Liver (tissue), 3 donors: ENCODE measurements around the gene C6orf120.

Experiments
- EGR1 ChIP-seq, 2 donors: IDR thresholded peaks; 2 replicates each; pipeline ENCODE4 v1.6.1; 2016 to 2018; ENCODE audit warnings: antibody characterized with exemption in 2 of 2, low read depth in 2 of 2
- GABPA ChIP-seq, 2 donors: IDR thresholded peaks in 1 of 2; conservative IDR thresholded peaks in 1 of 2; 2 replicates each; pipeline ENCODE4 v1.6.1; 2016; ENCODE audit warnings: antibody characterized with exemption in 2 of 2, mild to moderate bottlenecking in 1 of 2, moderate library complexity in 1 of 2
- HNF4A ChIP-seq, 2 donors: conservative IDR thresholded peaks; 2 replicates each; pipeline ENCODE4 v1.6.1; 2016; ENCODE audit warnings: antibody characterized with exemption in 2 of 2, mild to moderate bottlenecking in 2 of 2
- JUND ChIP-seq, 2 donors: IDR thresholded peaks; 2 replicates each; pipeline ENCODE4 v1.6.1; 2016; ENCODE audit warnings: antibody characterized with exemption in 2 of 2
- RAD21 ChIP-seq, 2 donors: IDR thresholded peaks; 2 replicates each; pipeline ENCODE4 v1.6.1; 2016; ENCODE audit warnings: antibody characterized with exemption in 2 of 2, mild to moderate bottlenecking in 2 of 2
- SP1 ChIP-seq: IDR thresholded peaks from 2 replicates; pipeline ENCODE4 v1.6.1; 2018; ENCODE audit warnings: antibody characterized with exemption, mild to moderate bottlenecking
- TAF1 ChIP-seq: conservative IDR thresholded peaks from 2 replicates; pipeline ENCODE4 v1.6.1; 2016; ENCODE audit warnings: antibody characterized with exemption, mild to moderate bottlenecking
- YY1 ChIP-seq: IDR thresholded peaks from 2 replicates; pipeline ENCODE4 v1.6.1; 2016; ENCODE audit warnings: antibody characterized with exemption, mild to moderate bottlenecking
- TF ChIP-seq, protein P1 (sequence below): fragments of 150-350 bp; IDR thresholded peaks from 2 replicates; pipeline ENCODE4 v1.5.1; 2017; ENCODE audit warnings: improper control_type of control experiment, low read depth, low read length; ENCODE audit not compliant: missing input control
- TF ChIP-seq, protein P2 (sequence below): IDR thresholded peaks from 2 replicates; pipeline ENCODE4 v1.6.1; 2016; ENCODE audit warnings: antibody characterized with exemption, mild to moderate bottlenecking
- TF ChIP-seq, protein P3 (sequence below): IDR thresholded peaks from 2 replicates; pipeline ENCODE4 v1.6.1; 2016; ENCODE audit warnings: antibody characterized with exemption
- TF ChIP-seq, protein P4 (sequence below): IDR thresholded peaks from 2 replicates; pipeline ENCODE4 v1.6.1; 2016; ENCODE audit warnings: antibody characterized with exemption
- TF ChIP-seq, protein P5 (sequence below): IDR thresholded peaks from 2 replicates; pipeline ENCODE4 v1.6.1; 2016; ENCODE audit warnings: antibody characterized with exemption
- donor health status: healthy.
- donor health status: healthy.

DNA sequence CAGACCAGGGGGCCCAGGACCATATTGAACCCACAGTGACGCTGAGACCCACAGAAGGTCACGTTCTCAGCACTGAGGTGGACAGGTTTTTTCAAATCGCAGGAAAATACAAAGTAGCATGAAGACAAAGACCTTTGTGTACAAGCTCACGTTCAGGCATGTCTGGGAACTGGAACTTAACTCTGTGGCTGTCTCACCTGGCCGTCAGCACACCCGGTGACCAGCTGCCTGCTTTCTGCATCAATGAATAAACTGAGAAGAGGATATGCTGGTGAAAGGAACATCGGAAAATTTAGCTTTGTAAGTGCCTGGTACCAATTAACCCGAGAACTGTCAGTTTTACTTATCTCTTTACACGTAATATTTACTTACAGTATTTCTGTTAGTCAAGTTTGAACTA lies 36.6 kb upstream of the C6orf120 start:
- TF ChIP-seq, protein P1, sequence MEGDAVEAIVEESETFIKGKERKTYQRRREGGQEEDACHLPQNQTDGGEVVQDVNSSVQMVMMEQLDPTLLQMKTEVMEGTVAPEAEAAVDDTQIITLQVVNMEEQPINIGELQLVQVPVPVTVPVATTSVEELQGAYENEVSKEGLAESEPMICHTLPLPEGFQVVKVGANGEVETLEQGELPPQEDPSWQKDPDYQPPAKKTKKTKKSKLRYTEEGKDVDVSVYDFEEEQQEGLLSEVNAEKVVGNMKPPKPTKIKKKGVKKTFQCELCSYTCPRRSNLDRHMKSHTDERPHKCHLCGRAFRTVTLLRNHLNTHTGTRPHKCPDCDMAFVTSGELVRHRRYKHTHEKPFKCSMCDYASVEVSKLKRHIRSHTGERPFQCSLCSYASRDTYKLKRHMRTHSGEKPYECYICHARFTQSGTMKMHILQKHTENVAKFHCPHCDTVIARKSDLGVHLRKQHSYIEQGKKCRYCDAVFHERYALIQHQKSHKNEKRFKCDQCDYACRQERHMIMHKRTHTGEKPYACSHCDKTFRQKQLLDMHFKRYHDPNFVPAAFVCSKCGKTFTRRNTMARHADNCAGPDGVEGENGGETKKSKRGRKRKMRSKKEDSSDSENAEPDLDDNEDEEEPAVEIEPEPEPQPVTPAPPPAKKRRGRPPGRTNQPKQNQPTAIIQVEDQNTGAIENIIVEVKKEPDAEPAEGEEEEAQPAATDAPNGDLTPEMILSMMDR: no peak
- TF ChIP-seq RAD21 (IDR thresholded peaks at IDR 0.05) (no peak), JUND (IDR thresholded peaks at IDR 0.05) (no peak), EGR1 (IDR thresholded peaks at IDR 0.05; ENCODE audit: low read depth in 2 of 2) (no peak), YY1 (no peak), GABPA (IDR thresholded peaks at IDR 0.05 in 1 of 2, conservative IDR thresholded peaks at IDR 0.05 in 1 of 2) (no peak), HNF4A (conservative IDR thresholded peaks at IDR 0.05) (no peak), TAF1 (no peak), SP1 (no peak)
- TF ChIP-seq, protein P2, sequence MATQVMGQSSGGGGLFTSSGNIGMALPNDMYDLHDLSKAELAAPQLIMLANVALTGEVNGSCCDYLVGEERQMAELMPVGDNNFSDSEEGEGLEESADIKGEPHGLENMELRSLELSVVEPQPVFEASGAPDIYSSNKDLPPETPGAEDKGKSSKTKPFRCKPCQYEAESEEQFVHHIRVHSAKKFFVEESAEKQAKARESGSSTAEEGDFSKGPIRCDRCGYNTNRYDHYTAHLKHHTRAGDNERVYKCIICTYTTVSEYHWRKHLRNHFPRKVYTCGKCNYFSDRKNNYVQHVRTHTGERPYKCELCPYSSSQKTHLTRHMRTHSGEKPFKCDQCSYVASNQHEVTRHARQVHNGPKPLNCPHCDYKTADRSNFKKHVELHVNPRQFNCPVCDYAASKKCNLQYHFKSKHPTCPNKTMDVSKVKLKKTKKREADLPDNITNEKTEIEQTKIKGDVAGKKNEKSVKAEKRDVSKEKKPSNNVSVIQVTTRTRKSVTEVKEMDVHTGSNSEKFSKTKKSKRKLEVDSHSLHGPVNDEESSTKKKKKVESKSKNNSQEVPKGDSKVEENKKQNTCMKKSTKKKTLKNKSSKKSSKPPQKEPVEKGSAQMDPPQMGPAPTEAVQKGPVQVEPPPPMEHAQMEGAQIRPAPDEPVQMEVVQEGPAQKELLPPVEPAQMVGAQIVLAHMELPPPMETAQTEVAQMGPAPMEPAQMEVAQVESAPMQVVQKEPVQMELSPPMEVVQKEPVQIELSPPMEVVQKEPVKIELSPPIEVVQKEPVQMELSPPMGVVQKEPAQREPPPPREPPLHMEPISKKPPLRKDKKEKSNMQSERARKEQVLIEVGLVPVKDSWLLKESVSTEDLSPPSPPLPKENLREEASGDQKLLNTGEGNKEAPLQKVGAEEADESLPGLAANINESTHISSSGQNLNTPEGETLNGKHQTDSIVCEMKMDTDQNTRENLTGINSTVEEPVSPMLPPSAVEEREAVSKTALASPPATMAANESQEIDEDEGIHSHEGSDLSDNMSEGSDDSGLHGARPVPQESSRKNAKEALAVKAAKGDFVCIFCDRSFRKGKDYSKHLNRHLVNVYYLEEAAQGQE: no peak
- TF ChIP-seq, protein P3, sequence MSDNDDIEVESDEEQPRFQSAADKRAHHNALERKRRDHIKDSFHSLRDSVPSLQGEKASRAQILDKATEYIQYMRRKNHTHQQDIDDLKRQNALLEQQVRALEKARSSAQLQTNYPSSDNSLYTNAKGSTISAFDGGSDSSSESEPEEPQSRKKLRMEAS: no peak
- TF ChIP-seq, protein P4, sequence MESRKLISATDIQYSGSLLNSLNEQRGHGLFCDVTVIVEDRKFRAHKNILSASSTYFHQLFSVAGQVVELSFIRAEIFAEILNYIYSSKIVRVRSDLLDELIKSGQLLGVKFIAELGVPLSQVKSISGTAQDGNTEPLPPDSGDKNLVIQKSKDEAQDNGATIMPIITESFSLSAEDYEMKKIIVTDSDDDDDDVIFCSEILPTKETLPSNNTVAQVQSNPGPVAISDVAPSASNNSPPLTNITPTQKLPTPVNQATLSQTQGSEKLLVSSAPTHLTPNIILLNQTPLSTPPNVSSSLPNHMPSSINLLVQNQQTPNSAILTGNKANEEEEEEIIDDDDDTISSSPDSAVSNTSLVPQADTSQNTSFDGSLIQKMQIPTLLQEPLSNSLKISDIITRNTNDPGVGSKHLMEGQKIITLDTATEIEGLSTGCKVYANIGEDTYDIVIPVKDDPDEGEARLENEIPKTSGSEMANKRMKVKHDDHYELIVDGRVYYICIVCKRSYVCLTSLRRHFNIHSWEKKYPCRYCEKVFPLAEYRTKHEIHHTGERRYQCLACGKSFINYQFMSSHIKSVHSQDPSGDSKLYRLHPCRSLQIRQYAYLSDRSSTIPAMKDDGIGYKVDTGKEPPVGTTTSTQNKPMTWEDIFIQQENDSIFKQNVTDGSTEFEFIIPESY: no peak
- TF ChIP-seq, protein P5, sequence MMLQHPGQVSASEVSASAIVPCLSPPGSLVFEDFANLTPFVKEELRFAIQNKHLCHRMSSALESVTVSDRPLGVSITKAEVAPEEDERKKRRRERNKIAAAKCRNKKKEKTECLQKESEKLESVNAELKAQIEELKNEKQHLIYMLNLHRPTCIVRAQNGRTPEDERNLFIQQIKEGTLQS: no peak
